ENCODE results near the gene TRMT2A. TPM values are rescaled to one million over a fixed set of nuclear protein-coding genes. Genes with fewer than 3 reads are reported as not detected.

TRMT2A gene
- total and polyA plus RNA-seq, 2 of the 8 experiments (the other 6 are each of a cell fraction or from before 2014, with no cell fraction given): 44.9 to 50.3 TPM

- no peak for TF ChIP-seq CEBPB (IDR thresholded peaks at IDR 0.05; ENCODE audit: low read depth, low read length)
Measured at GRCh38 chr22:20137671-20138416, 20.8 kb upstream of the TRMT2A start (continued).
